ENCODE results near the gene CABLES1. TPM values are rescaled to one million over a fixed set of nuclear protein-coding genes. Genes with fewer than 3 reads are reported as not detected.
A peak's percentile ranks its signal among the peaks of the same experiment; 100 is the strongest.
"Not testable (repeated sequence)": the region's sequence is repeated elsewhere in the genome, so short reads cannot be mapped to it uniquely, and the experiment has no call there.

CABLES1 gene
- total RNA-seq, 2 experiments from 2014 or later, result 1.9 to 2.1 TPM

- POLR2A ChIA-PET, result interaction anchor here (0.7 kb wide), 1 partner anchor 32 kb away, joined by 3 read pairs; no protein-coding TSS in a partner anchor
These were observed 137.4 kb downstream of the CABLES1 start for GRCh38 chr18:23272498-23273232.

GRCh38 chr18:23273443-23273966 is 138.2 kb downstream of the CABLES1 start:
- CTCF ChIA-PET, result interaction anchor here (1.2 to 3.2 kb wide), 3 partner anchors 8 to 48 kb away, joined by 3 to 14 read pairs (median 7); no protein-coding TSS in a partner anchor

More at GRCh38 chr18:23272498-23273232, 137.4 kb downstream of the CABLES1 start:
- H3K4me3 Mint-ChIP-seq, result no peak overlapping the region
- no peak overlapping the region for H3K27ac Mint-ChIP-seq
- H3K9me3 Mint-ChIP-seq, result peaks cover 45% of the 10 kb centered on the region
- no peak for DNase-seq
- peaks cover 43% of the 10 kb centered on the region for H3K36me3 Mint-ChIP-seq (ENCODE audit: low read depth)
- no peaks in the 10 kb centered on the region for H3K27me3 Mint-ChIP-seq
- CTCF ChIA-PET, result interaction anchor here (1.2 to 3.2 kb wide), 4 partner anchors 9 to 64 kb away, joined by 3 to 14 read pairs (median 5); no protein-coding TSS in a partner anchor
- H3K4me1 Mint-ChIP-seq, result peaks cover 27% of the 10 kb centered on the region

DNA sequence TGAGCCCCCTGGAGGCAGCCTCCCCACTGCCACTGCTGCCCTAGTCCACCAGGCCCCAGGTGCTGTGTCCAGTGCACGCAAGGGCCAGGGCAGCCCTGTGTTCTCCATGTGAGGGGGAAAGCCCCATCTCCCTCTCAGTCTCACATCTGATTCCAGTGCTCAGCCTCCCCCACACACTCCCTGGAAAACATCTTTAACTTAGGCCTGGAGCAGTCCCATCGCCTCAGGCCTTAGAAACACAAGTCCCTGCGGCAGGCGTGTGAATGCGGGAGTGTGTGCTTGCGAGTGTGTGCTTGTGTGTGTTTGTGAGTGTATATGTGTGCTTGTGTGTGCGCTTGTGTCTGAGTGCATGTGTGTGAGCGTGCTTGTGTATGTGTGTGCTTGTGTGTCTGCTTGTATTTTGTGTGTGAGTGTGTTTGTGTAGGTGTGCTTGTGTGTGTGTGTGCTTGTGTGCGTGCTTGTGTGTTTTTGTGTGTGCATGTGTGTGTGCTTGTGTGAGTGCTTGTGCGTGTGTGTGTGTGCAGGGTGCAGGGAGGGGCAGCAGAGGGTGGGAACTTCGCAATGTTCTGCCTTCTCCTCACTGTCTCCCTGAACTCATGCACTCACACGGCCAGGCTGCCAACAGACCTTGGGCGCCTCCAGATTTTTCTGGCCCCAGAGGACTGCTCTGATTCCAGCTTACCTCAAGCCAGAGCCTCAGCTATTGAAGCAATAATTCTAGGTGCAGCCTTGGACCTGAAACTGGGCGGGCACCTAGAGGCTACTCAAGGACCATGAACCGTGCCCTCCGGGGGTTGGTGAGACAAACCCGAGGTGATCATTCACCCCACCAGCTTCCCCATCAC is 139.6 kb downstream of the CABLES1 start:
- no peaks in the 10 kb centered on the region for H3K27me3 Mint-ChIP-seq
- peaks cover 8% of the 10 kb centered on the region for H3K4me1 Mint-ChIP-seq
- DNase-seq, result no peak
- ChIA-PET CTCF (no interaction called here), POLR2A (no interaction called here)
- H3K27ac Mint-ChIP-seq, result no peak overlapping the region
- peaks cover 35% of the 10 kb centered on the region for H3K9me3 Mint-ChIP-seq
- H3K4me3 Mint-ChIP-seq, result no peak overlapping the region
- H3K36me3 Mint-ChIP-seq (ENCODE audit: low read depth), result peaks cover 30% of the 10 kb centered on the region

More at GRCh38 chr18:23273443-23273966, 138.2 kb downstream of the CABLES1 start:
- peaks cover 20% of the 10 kb centered on the region for H3K4me1 Mint-ChIP-seq
- peaks cover 46% of the 10 kb centered on the region for H3K9me3 Mint-ChIP-seq
- H3K36me3 Mint-ChIP-seq (ENCODE audit: low read depth), result peaks cover 41% of the 10 kb centered on the region
- POLR2A ChIA-PET, result interaction anchor here (0.7 kb wide), 1 partner anchor 33 kb away, joined by 3 read pairs; no protein-coding TSS in a partner anchor
- no peak overlapping the region for H3K27ac Mint-ChIP-seq
- H3K4me3 Mint-ChIP-seq, result no peak overlapping the region
- no peaks in the 10 kb centered on the region for H3K27me3 Mint-ChIP-seq
- no peak for DNase-seq

- DNase-seq, result no peak
- Mint-ChIP-seq H3K9me3 (peaks cover 22% of the 10 kb centered on the region), H3K27me3 (no peaks in the 10 kb centered on the region), H3K4me3 (no peak overlapping the region), H3K36me3 (ENCODE audit: low read depth) (peaks cover 14% of the 10 kb centered on the region), H3K27ac (no peak overlapping the region), H3K4me1 (peaks cover 8% of the 10 kb centered on the region)
- CTCF ChIA-PET, result interaction anchor here (0.7 to 1.3 kb wide), 2 partner anchors 15 to 16 kb away, joined by 3 to 4 read pairs; no protein-coding TSS in a partner anchor
- POLR2A ChIA-PET, result no interaction called here
These were observed 141.2 kb downstream of the CABLES1 start for GRCh38 chr18:23276451-23276850.

- Mint-ChIP-seq H3K27ac (peak overlapping the region; percentile 28), H3K36me3 (ENCODE audit: low read depth) (peaks cover 13% of the 10 kb centered on the region), H3K27me3 (no peaks in the 10 kb centered on the region), H3K9me3 (peaks cover 17% of the 10 kb centered on the region), H3K4me1 (peaks cover 7% of the 10 kb centered on the region), H3K4me3 (no peak overlapping the region)
- ChIA-PET CTCF (no interaction called here), POLR2A (no interaction called here)
- DNase-seq, result no peak
These were observed 142.1 kb downstream of the CABLES1 start for GRCh38 chr18:23277399-23277798.

- CTCF ChIA-PET, result interaction anchor here (1.2 to 2.8 kb wide), 3 partner anchors 14 to 20 kb away, joined by 3 to 9 read pairs (median 4); no protein-coding TSS in a partner anchor
- H3K9me3 Mint-ChIP-seq, result peaks cover 15% of the 10 kb centered on the region
- no peak overlapping the region for H3K27ac Mint-ChIP-seq
- no peaks in the 10 kb centered on the region for H3K27me3 Mint-ChIP-seq
- H3K4me1 Mint-ChIP-seq, result peaks cover 2% of the 10 kb centered on the region
- POLR2A ChIA-PET, result no interaction called here
- peaks cover 13% of the 10 kb centered on the region for H3K36me3 Mint-ChIP-seq (ENCODE audit: low read depth)
- no peak overlapping the region for H3K4me3 Mint-ChIP-seq
- no peak for DNase-seq
These were observed 144.6 kb downstream of the CABLES1 start for GRCh38 chr18:23279931-23280330.

GRCh38 chr18:23280844-23281243 is 145.6 kb downstream of the CABLES1 start:
- no peak for DNase-seq
- ChIA-PET POLR2A (no interaction called here), CTCF (interaction anchor here (1.0 to 2.8 kb wide), 5 partner anchors 9 to 21 kb away, joined by 3 to 9 read pairs (median 4); no protein-coding TSS in a partner anchor)
- H3K9me3 Mint-ChIP-seq, result peaks cover 15% of the 10 kb centered on the region
- no peak overlapping the region for H3K27ac Mint-ChIP-seq
- peaks cover 13% of the 10 kb centered on the region for H3K36me3 Mint-ChIP-seq (ENCODE audit: low read depth)
- H3K4me3 Mint-ChIP-seq, result no peak overlapping the region
- no peaks in the 10 kb centered on the region for H3K27me3 Mint-ChIP-seq
- H3K4me1 Mint-ChIP-seq, result peaks cover 2% of the 10 kb centered on the region

DNA sequence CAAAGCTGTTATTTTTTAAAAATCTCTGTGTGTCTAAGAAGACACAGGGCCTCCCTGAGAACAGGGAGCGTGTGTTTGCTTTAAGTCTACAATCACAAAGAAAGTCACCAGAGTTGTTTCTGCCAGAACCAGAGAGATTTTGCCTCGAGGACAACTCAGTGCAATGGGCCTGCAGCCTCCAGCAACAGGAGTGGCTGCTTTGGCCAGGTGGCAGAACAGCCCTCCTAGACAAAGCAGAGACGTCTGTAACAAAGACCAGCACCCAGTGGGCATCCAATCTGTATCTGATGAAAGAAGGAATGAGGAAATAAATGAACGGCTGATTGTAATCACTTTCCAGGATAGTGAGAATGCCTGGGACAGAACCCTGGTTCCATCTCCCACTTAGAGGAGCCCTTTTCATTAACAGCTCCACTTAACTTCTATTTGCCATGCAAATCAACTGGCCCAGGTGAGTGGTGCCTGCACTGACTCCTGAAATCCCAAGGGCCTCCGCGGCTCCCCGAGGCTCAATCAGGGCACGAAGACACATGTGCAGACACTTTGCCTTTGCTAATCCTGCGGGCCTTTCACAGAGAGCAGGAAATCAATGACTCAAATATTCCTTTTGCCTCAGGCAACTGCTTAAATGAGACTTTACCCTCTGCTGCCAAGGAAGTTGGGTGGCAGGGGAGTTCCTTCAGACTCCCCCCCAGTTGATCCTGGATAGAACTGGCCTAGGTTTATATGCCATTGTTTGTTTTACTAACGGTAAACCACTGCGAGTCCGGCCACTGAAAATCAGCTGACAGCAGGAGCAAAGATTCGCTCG is 146.5 kb downstream of the CABLES1 start:
- POLR2A ChIA-PET, result no interaction called here
- no peak overlapping the region for H3K4me3 Mint-ChIP-seq
- H3K27ac Mint-ChIP-seq, result no peak overlapping the region
- no peak for DNase-seq
- H3K4me1 Mint-ChIP-seq, result peaks cover 2% of the 10 kb centered on the region
- no peaks in the 10 kb centered on the region for H3K27me3 Mint-ChIP-seq
- peaks cover 11% of the 10 kb centered on the region for H3K36me3 Mint-ChIP-seq (ENCODE audit: low read depth)
- CTCF ChIA-PET, result interaction anchor here (1.7 to 2.1 kb wide), 2 partner anchors 9 to 16 kb away, joined by 4 to 7 read pairs; no protein-coding TSS in a partner anchor
- H3K9me3 Mint-ChIP-seq, result peaks cover 12% of the 10 kb centered on the region

GRCh38 chr18:23282437-23282781 is 147.1 kb downstream of the CABLES1 start:
- peaks cover 7% of the 10 kb centered on the region for H3K9me3 Mint-ChIP-seq
- ChIA-PET CTCF (interaction anchor here (2.1 kb wide), 1 partner anchor 10 kb away, joined by 7 read pairs; no protein-coding TSS in a partner anchor), POLR2A (no interaction called here)
- H3K4me3 Mint-ChIP-seq, result no peak overlapping the region
- peaks cover 5% of the 10 kb centered on the region for H3K36me3 Mint-ChIP-seq (ENCODE audit: low read depth)
- H3K4me1 Mint-ChIP-seq, result peaks cover 2% of the 10 kb centered on the region
- no peak overlapping the region for H3K27ac Mint-ChIP-seq
- DNase-seq, result no peak
- H3K27me3 Mint-ChIP-seq, result no peaks in the 10 kb centered on the region

- Mint-ChIP-seq H3K4me1 (peaks cover 2% of the 10 kb centered on the region), H3K36me3 (ENCODE audit: low read depth) (no peaks in the 10 kb centered on the region), H3K27me3 (no peaks in the 10 kb centered on the region), H3K9me3 (no peaks in the 10 kb centered on the region), H3K4me3 (no peak overlapping the region), H3K27ac (no peak overlapping the region)
- no peak for DNase-seq
- ChIA-PET POLR2A (no interaction called here), CTCF (interaction anchor here (1.0 to 1.3 kb wide), 2 partner anchors 17 to 167 kb away, joined by 3 read pairs; no protein-coding TSS in a partner anchor)
These were observed 148.7 kb downstream of the CABLES1 start for GRCh38 chr18:23283916-23284430.

DNA sequence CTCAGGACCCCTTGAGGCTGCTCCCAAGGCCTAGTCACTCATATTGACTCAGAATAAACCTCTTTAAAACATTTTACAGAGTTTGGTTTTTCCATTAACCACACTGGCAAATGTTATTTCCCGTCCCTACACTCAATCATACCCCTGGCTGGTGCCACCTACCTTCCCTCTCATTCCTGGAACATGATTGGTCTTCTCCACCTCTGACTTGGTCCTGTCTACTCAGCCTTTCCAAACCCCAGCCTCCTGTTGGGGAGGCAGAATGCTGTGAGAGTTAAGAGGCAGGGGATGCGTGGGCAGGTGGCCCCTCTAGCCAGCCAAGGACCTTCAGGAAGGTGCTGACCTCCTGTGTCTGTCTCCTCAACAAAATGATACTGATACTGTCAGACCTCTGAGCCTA is 149.3 kb downstream of the CABLES1 start:
- H3K27ac Mint-ChIP-seq, result no peak overlapping the region
- no peak overlapping the region for H3K4me3 Mint-ChIP-seq
- no peaks in the 10 kb centered on the region for H3K27me3 Mint-ChIP-seq
- DNase-seq, result no peak
- peaks cover 2% of the 10 kb centered on the region for H3K4me1 Mint-ChIP-seq
- no peaks in the 10 kb centered on the region for H3K9me3 Mint-ChIP-seq
- ChIA-PET CTCF (no interaction called here), POLR2A (no interaction called here)
- H3K36me3 Mint-ChIP-seq (ENCODE audit: low read depth), result no peaks in the 10 kb centered on the region

DNA sequence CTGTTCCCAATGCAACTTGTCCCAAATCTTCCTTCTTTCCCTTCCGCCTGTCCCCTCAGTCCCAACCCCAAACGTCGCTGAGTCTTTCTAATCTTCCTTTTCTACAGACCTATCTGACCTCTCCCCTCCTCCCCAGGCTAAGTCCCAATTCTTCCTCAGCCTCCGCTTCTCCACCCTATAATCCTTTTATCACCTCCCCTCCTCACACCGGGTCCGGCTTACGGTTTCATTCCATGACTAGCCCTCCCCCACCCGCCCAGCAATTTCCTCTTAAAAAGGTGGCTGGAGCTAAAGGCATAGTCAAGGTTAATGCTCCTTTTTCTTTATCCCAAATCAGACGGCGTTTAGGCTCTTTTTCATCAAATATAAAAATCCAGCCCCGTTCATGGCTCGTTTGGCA is 150.3 kb downstream of the CABLES1 start:
- CTCF ChIA-PET; H3K27me3 Mint-ChIP-seq; H3K4me1 Mint-ChIP-seq; DNase-seq; H3K9me3 Mint-ChIP-seq; H3K4me3 Mint-ChIP-seq; H3K36me3 Mint-ChIP-seq (ENCODE audit: low read depth); H3K27ac Mint-ChIP-seq; POLR2A ChIA-PET: not testable (repeated sequence)
